GM10248 (cell line): ENCODE measurements around the gene NR5A1.

Experiments used
- CTCF ChIA-PET: fragments of 300-600 bp; sonication (Branson Sonifier 250); formaldehyde crosslinking; extraction: SDS; loops from one replicate; lab custom pipeline; 2021; ENCODE audit warnings: antibody characterized with exemption; lab: Yijun Ruan, JAX
- POLR2A ChIA-PET: fragments of 350-650 bp; sonication (Branson Sonifier 250); formaldehyde crosslinking; extraction: SDS; loops from one replicate; lab custom pipeline; 2020; ENCODE audit warnings: antibody characterized with exemption; lab: Yijun Ruan, JAX
- DNase-seq: peaks from one replicate; pipeline ENCODE4 v3.0.0; 2012; ENCODE audit errors: extremely low spot score
- TF ChIP-seq, protein P1 (sequence below): IDR thresholded peaks from 2 replicates; pipeline ENCODE4 v1.5.1; 2012; ENCODE audit warnings: mild to moderate bottlenecking, low read depth; ENCODE audit errors: extremely low read depth, missing control alignments, control extremely low read depth

Gene NR5A1

GRCh38 chr9:124501771-124502320 lies 5.4 kb downstream of the NR5A1 start:
- ChIA-PET CTCF (interaction anchor here (0.7 kb wide), 2 partner anchors 11 to 920 kb away, joined by 3 read pairs; no protein-coding TSS in a partner anchor), POLR2A (no interaction called here)
- DNase-seq, result no peak
- TF ChIP-seq, protein P1, sequence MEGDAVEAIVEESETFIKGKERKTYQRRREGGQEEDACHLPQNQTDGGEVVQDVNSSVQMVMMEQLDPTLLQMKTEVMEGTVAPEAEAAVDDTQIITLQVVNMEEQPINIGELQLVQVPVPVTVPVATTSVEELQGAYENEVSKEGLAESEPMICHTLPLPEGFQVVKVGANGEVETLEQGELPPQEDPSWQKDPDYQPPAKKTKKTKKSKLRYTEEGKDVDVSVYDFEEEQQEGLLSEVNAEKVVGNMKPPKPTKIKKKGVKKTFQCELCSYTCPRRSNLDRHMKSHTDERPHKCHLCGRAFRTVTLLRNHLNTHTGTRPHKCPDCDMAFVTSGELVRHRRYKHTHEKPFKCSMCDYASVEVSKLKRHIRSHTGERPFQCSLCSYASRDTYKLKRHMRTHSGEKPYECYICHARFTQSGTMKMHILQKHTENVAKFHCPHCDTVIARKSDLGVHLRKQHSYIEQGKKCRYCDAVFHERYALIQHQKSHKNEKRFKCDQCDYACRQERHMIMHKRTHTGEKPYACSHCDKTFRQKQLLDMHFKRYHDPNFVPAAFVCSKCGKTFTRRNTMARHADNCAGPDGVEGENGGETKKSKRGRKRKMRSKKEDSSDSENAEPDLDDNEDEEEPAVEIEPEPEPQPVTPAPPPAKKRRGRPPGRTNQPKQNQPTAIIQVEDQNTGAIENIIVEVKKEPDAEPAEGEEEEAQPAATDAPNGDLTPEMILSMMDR, result no peak

- CTCF ChIA-PET, result interaction anchor here (0.7 kb wide), 2 partner anchors 12 to 919 kb away, joined by 3 read pairs; no protein-coding TSS in a partner anchor
- no peak for DNase-seq
- POLR2A ChIA-PET, result no interaction called here
- TF ChIP-seq, protein P1, result no peak
Measured at GRCh38 chr9:124500796-124501611, 6.2 kb downstream of the NR5A1 start.

GRCh38 chr9:124500028-124500795 lies 7.0 kb downstream of the NR5A1 start:
- no peak for DNase-seq
- ChIA-PET POLR2A (no interaction called here), CTCF (interaction anchor here (1.5 kb wide), 1 partner anchor 37 kb away, joined by 5 read pairs; no protein-coding TSS in a partner anchor)
- TF ChIP-seq, protein P1, result no peak

DNA sequence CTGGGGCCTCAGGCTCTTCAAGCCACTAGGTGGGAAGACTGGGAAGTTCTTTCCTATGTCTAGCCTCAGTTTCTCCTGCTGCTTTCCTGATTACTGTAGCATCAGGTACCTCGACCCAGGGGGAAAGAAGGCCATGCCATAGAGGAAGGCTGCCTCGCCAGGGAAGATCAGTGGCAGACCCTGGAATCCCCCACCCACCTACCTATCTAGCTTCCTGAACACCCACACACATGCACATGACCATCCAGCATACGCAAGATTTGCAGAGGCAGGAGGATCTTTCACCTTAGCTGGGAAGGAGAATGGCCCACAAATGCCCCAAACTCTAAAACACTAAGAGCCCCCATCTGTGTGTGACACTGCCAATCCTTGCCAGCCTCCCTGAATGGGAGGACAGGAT lies 8.0 kb downstream of the NR5A1 start:
- no peak for DNase-seq
- ChIA-PET CTCF (interaction anchor here (1.4 to 1.5 kb wide), 2 partner anchors 24 to 38 kb away, joined by 3 to 5 read pairs; no protein-coding TSS in a partner anchor), POLR2A (no interaction called here)
- TF ChIP-seq, protein P1, result no peak

GRCh38 chr9:124498499-124499146 lies 8.6 kb downstream of the NR5A1 start:
- TF ChIP-seq, protein P1, result no peak
- DNase-seq, result no peak
- ChIA-PET POLR2A (no interaction called here), CTCF (interaction anchor here (1.3 to 1.5 kb wide), 3 partner anchors 25 to 78 kb away, joined by 3 to 5 read pairs (median 4); no protein-coding TSS in a partner anchor)
